Neutrophil (primary cell): ENCODE measurements around the gene GJD3.
A peak's percentile ranks its signal among the peaks of the same experiment; 100 is the strongest.

Experiments
- H3K27ac ChIP-seq: fragments of 200-600 bp; sonication (generic); 2 replicates; pipeline ENCODE4 v1.5.1; 2016; ENCODE audit warnings: mild to moderate bottlenecking, moderate library complexity
- H3K27me3 ChIP-seq: fragments of 200-600 bp; sonication (generic); 2 replicates; pipeline ENCODE4 v1.6.0; 2016; ENCODE audit warnings: mild to moderate bottlenecking
- H3K36me3 ChIP-seq: fragments of 200-600 bp; sonication (generic); 2 replicates; pipeline ENCODE4 v1.5.1; 2017
- H3K4me1 ChIP-seq, 2 experiments: fragments of 200-600 bp in 1 of 2; sonication (generic) in 1 of 2; 1 replicate in 1 of 2; 2 replicates in 1 of 2; pipeline versions ENCODE4 v1.5.1 to v1.6.1; 2013 to 2016; ENCODE audit warnings: low read depth in 1 of 2, low read length in 1 of 2, mild to moderate bottlenecking in 1 of 2, moderate library complexity in 1 of 2; ENCODE audit not compliant: control insufficient read depth in 1 of 2, insufficient read depth in 1 of 2
- H3K4me3 ChIP-seq, 2 experiments: fragments of 200-600 bp in 1 of 2; sonication (generic) in 1 of 2; 1 replicate in 1 of 2; 2 replicates in 1 of 2; pipeline ENCODE4 v1.5.1; 2013 to 2016; ENCODE audit warnings: low read depth in 1 of 2, low read length in 1 of 2, mild to moderate bottlenecking in 1 of 2, moderate library complexity in 1 of 2
- H3K9me3 ChIP-seq: fragments of 200-600 bp; sonication (generic); 2 replicates; pipeline ENCODE4 v1.5.1; 2016
- CTCF ChIP-seq: fragments of 200-600 bp; sonication (generic); IDR thresholded peaks from 2 replicates; pipeline ENCODE4 v1.5.1; 2016; ENCODE audit warnings: antibody characterized with exemption

Gene GJD3

GRCh38 chr17:40356990-40357881, 7.3 kb downstream of the GJD3 start:
- Histone ChIP-seq H3K36me3 (peaks cover 55% of the 10 kb centered on the region), H3K27ac (peak overlapping the region; percentile 43), H3K9me3 (no peaks in the 10 kb centered on the region), H3K27me3 (peaks cover 31% of the 10 kb centered on the region), H3K4me1 (peaks cover 24 to 31% of the 10 kb centered on the region in 2 experiments), H3K4me3 (no peak overlapping the region)
- no peak for TF ChIP-seq CTCF

GRCh38 chr17:40355804-40356758, 8.5 kb downstream of the GJD3 start:
- H3K36me3 ChIP-seq: peaks cover 66% of the 10 kb centered on the region
- H3K4me3 ChIP-seq: no peak overlapping the region
- no peaks in the 10 kb centered on the region for H3K9me3 ChIP-seq
- peak overlapping the region; percentile 27 for H3K27ac ChIP-seq
- peaks cover 29 to 40% of the 10 kb centered on the region in 2 experiments for H3K4me1 ChIP-seq
- no peak for TF ChIP-seq CTCF
- peaks cover 20% of the 10 kb centered on the region for H3K27me3 ChIP-seq

- Histone ChIP-seq H3K4me1 (peaks cover 29 to 46% of the 10 kb centered on the region in 2 experiments), H3K4me3 (peak overlapping the region in 1 of 2 experiments; percentile 7), H3K9me3 (no peaks in the 10 kb centered on the region), H3K36me3 (peaks cover 74% of the 10 kb centered on the region), H3K27ac (peak overlapping the region; percentile 45), H3K27me3 (peaks cover 12% of the 10 kb centered on the region)
- TF ChIP-seq CTCF: peak; percentile 96
These were observed 9.3 kb downstream of the GJD3 start for GRCh38 chr17:40355123-40355803.

GRCh38 chr17:40354221-40355122, 10.1 kb downstream of the GJD3 start:
- Histone ChIP-seq H3K36me3 (peaks cover 82% of the 10 kb centered on the region), H3K27ac (peak overlapping the region; percentile 45), H3K9me3 (no peaks in the 10 kb centered on the region), H3K27me3 (peaks cover 4% of the 10 kb centered on the region), H3K4me1 (peaks cover 33 to 52% of the 10 kb centered on the region in 2 experiments), H3K4me3 (peak overlapping the region in 1 of 2 experiments; percentile 7)
- TF ChIP-seq CTCF: no peak
